Fibroblast of pulmonary artery (primary cell): ENCODE results near the gene HSD11B1L.

Experiments
- DNase-seq: peaks from one replicate; pipeline ENCODE4 v3.0.0-alpha.2; 2010; ENCODE audit warnings: low read depth
- H3K4me3 ChIP-seq: replicated peaks from 2 replicates; pipeline ENCODE4 v1.5.1; 2011; ENCODE audit warnings: low read depth, mild to moderate bottlenecking, control low read depth, low read length, moderate library complexity
- CTCF ChIP-seq: IDR thresholded peaks from 2 replicates; pipeline ENCODE4 v1.5.1; 2011; ENCODE audit warnings: mild to moderate bottlenecking, control low read depth, low read length, inconsistent platforms; ENCODE audit errors: missing control alignments

The HSD11B1L gene

DNA sequence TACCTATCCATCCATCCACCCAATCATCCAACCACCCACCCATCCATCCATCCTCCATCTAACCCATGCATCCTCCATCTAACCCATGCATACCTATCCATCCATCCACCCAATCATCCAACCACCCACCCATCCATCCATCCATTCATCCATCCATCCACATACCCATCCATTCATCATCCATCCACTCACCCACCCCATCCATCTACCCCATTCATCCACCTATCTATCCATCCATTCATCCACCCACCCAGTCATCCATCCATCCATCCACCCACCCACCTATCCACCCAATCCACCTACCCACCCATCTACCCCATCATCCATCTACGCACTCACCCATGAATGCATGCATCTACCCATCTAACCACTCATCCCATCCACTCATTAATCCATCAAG is 7.1 kb upstream of the HSD11B1L start:
- TF ChIP-seq CTCF: no peak
- H3K4me3 ChIP-seq: no peak overlapping the region
- DNase-seq: no peak

DNA sequence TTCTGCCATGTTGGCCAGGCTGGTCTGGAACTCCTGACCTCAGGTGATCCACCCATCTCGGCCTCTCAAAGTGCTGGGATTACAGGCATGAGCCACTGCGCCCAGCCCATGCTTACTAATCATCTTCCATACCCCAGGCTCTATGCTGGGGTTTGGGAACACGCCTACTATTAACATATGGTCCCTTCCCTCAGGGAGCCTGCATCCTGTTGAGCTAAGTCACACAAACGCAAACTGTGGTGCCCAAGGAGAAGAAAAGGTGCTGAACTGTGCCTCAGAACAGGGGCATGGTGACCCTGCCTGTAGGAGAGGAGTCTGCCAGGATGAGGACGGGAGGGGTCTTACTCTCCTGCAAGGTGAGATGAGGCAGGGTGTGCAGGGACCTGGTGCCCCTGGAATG is 6.1 kb upstream of the HSD11B1L start:
- H3K4me3 ChIP-seq: no peak overlapping the region
- TF ChIP-seq CTCF: no peak
- no peak for DNase-seq

GRCh38 chr19:5676105-5676771 is 4.6 kb upstream of the HSD11B1L start:
- no peak overlapping the region for H3K4me3 ChIP-seq
- TF ChIP-seq CTCF: no peak
- DNase-seq: no peak

GRCh38 chr19:5676772-5677105 is 4.1 kb upstream of the HSD11B1L start:
- TF ChIP-seq CTCF: no peak
- H3K4me3 ChIP-seq: no peak overlapping the region
- DNase-seq: no peak

DNA sequence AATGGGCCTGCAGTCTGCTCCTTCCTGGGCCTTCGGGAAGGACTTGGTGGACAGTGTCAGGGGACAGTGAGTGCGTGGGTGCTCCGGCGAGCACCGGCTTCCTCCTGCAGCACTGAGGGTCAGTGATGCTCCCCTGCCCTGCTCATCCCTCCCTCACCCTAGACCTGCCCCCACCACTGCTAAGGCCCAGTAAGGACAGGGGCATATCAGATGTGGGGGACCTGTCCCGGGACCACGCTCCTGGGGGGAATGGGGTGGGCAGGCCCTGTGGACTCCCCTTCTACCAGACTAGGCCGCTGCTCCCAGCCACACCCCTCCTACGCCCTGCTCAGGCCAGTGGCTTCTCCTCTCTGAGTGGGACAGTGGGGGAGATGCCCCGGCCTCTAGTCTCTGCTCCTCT is 3.7 kb upstream of the HSD11B1L start:
- DNase-seq: no peak
- H3K4me3 ChIP-seq: no peak overlapping the region
- TF ChIP-seq CTCF: no peak

GRCh38 chr19:5677580-5677979 is 3.2 kb upstream of the HSD11B1L start:
- DNase-seq: no peak
- no peak for TF ChIP-seq CTCF
- no peak overlapping the region for H3K4me3 ChIP-seq

DNA sequence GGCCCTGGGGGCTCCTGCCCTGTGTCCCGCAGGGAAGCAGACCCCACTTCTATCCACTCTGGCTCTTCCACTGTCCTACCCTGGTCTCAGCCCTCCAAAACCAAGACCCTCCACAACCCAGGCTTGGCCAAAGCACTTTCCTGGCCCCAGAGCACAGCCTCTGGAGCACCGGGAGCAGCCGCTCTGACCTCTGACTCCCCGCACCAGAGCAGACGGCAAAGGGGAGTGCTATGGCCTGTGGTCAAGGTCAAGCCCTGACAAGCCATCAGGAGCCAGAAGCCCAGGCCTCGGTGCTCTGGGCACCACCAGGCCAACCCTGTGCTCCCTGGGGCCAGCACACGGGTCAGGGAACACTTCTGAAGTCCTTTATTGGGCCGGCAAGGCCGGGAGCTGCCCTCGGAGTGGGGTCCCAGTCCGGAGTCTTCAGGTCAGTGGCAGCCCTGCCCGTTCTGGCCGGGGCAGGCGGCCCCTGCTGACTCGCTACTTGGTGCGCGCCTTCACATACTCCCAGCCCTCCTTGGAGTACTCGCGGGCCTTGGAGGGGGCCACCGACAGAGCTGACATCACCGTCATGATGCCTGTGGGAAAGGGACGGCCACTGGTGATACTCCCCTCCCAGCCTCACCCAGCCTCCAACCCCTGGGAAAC is 2.6 kb upstream of the HSD11B1L start:
- no peak for TF ChIP-seq CTCF
- DNase-seq: no peak
- no peak overlapping the region for H3K4me3 ChIP-seq
